HepG2 (cell line): ENCODE results near the gene GJD3. TPM values are rescaled to one million over a fixed set of nuclear protein-coding genes. Genes with fewer than 3 reads are reported as not detected.
A peak's percentile ranks its signal among the peaks of the same experiment; 100 is the strongest.

Source experiments
- ETV5 ChIP-seq: IDR thresholded peaks from 2 replicates; pipeline ENCODE4 v1.6.1; 2018; ENCODE audit warnings: missing biosample characterization, missing genetic modification reagents, inconsistent platforms, borderline replicate concordance
- GTF3A ChIP-seq: sonication (generic); formaldehyde crosslinking; conservative IDR thresholded peaks from 2 replicates; pipeline ENCODE4 v1.4.0; 2020; ENCODE audit warnings: mild to moderate bottlenecking, missing genetic modification reagents
- NFYB ChIP-seq: sonication (generic); formaldehyde crosslinking; IDR thresholded peaks from 2 replicates; pipeline ENCODE4 v1.4.0; 2020; ENCODE audit warnings: missing genetic modification reagents
- RFX1 ChIP-seq: fragments of 450-650 bp; IDR thresholded peaks from 2 replicates; pipeline ENCODE4 v1.6.1; 2017
- SCMH1 ChIP-seq: sonication (generic); formaldehyde crosslinking; IDR thresholded peaks from 2 replicates; pipeline ENCODE4 v1.9.0; 2021; ENCODE audit warnings: missing genetic modification reagents, mild to moderate bottlenecking, borderline replicate concordance
- SIX1 ChIP-seq: sonication (generic); formaldehyde crosslinking; IDR thresholded peaks from 2 replicates; pipeline ENCODE4 v1.4.0; 2020; ENCODE audit warnings: missing genetic modification reagents, borderline replicate concordance
- SOX6 ChIP-seq, 2 experiments: fragments of 450-650 bp in 1 of 2; sonication (generic) in 1 of 2; formaldehyde crosslinking in 1 of 2; IDR thresholded peaks; 2 replicates each; pipeline versions ENCODE4 v1.4.0 to v1.6.1; 2017 to 2020; ENCODE audit warnings: antibody characterized with exemption in 1 of 2, mild to moderate bottlenecking in 1 of 2, missing genetic modification reagents in 1 of 2
- TCF12 ChIP-seq, 2 experiments: fragments of 450-650 bp in 1 of 2; sonication (generic) in 1 of 2; formaldehyde crosslinking in 1 of 2; IDR thresholded peaks; 2 replicates each; pipeline versions ENCODE4 v1.6.1 to v1.8.0; 2017 to 2022; ENCODE audit warnings: antibody characterized with exemption in 1 of 2, mild to moderate bottlenecking in 1 of 2, missing genetic modification reagents in 1 of 2, moderate library complexity in 1 of 2
- ZMAT3 ChIP-seq: sonication (generic); formaldehyde crosslinking; conservative IDR thresholded peaks from 2 replicates; pipeline ENCODE4 v1.7.0; 2021; ENCODE audit warnings: missing genetic modification reagents
- ZNF343 ChIP-seq: sonication (generic); formaldehyde crosslinking; IDR thresholded peaks from 2 replicates; pipeline ENCODE4 v1.4.0; 2020; ENCODE audit warnings: mild to moderate bottlenecking, missing genetic modification reagents
- ZNF761 ChIP-seq: sonication (generic); formaldehyde crosslinking; conservative IDR thresholded peaks from 2 replicates; pipeline ENCODE4 v1.4.0; 2020; ENCODE audit warnings: mild to moderate bottlenecking, missing genetic modification reagents
- polyA plus RNA-seq, 8 experiments: library from polyadenylated mRNA; depleted of rRNA in 3 of 8; stranded (reverse) in 7 of 8; unstranded in 1 of 8; fragments of >200 nt; fragmentation: Illumina TruSeq in 4 of 8; extraction: Trizol in 4 of 8; gene quantifications; 2 replicates each; pipeline versions ENCODE4 v1.2.1 to v1.2.3, GENCODE V29; 2011 to 2016; ENCODE audit warnings: low read depth in 4 of 8, missing spikeins in 1 of 8, mixed read lengths in 1 of 8; ENCODE audit not compliant: insufficient read depth in 1 of 8
- total RNA-seq, 5 experiments: library from RNA; depleted of rRNA; stranded (reverse); fragments of >200 nt; fragmentation: Illumina TruSeq; extraction: Trizol; gene quantifications; 2 replicates each; pipeline ENCODE4 v1.2.3, GENCODE V29; 2016; ENCODE audit warnings: low read depth in 1 of 5
- TF ChIP-seq, protein P1 (sequence below): sonication (generic); formaldehyde crosslinking; IDR thresholded peaks from 2 replicates; pipeline ENCODE4 v1.4.0; 2020; ENCODE audit warnings: missing genetic modification reagents
- TF ChIP-seq, protein P2 (sequence below): sonication (generic); formaldehyde crosslinking; IDR thresholded peaks from 2 replicates; pipeline ENCODE4 v1.5.0; 2020; ENCODE audit warnings: missing genetic modification reagents
- TF ChIP-seq, protein P3 (sequence below): fragments of 450-650 bp; IDR thresholded peaks from 2 replicates; pipeline ENCODE4 v1.6.1; 2017; ENCODE audit warnings: mild to moderate bottlenecking
- TF ChIP-seq, protein P4 (sequence below): IDR thresholded peaks from 2 replicates; pipeline ENCODE4 v1.6.1; 2016; ENCODE audit warnings: low read depth, control low read depth
- TF ChIP-seq, protein P5 (sequence below): sonication (generic); formaldehyde crosslinking; IDR thresholded peaks from 2 replicates; pipeline ENCODE4 v1.8.0; 2023; ENCODE audit warnings: mild to moderate bottlenecking, missing genetic modification reagents
- TF ChIP-seq, protein P6 (sequence below): sonication (generic); formaldehyde crosslinking; IDR thresholded peaks from 2 replicates; pipeline ENCODE4 v1.4.0; 2020; ENCODE audit warnings: missing genetic modification reagents, borderline replicate concordance

The GJD3 gene
- total and polyA plus RNA-seq, 2 of the 13 experiments (the other 11 are each of a cell fraction or from before 2014, with no cell fraction given), result not detected

DNA sequence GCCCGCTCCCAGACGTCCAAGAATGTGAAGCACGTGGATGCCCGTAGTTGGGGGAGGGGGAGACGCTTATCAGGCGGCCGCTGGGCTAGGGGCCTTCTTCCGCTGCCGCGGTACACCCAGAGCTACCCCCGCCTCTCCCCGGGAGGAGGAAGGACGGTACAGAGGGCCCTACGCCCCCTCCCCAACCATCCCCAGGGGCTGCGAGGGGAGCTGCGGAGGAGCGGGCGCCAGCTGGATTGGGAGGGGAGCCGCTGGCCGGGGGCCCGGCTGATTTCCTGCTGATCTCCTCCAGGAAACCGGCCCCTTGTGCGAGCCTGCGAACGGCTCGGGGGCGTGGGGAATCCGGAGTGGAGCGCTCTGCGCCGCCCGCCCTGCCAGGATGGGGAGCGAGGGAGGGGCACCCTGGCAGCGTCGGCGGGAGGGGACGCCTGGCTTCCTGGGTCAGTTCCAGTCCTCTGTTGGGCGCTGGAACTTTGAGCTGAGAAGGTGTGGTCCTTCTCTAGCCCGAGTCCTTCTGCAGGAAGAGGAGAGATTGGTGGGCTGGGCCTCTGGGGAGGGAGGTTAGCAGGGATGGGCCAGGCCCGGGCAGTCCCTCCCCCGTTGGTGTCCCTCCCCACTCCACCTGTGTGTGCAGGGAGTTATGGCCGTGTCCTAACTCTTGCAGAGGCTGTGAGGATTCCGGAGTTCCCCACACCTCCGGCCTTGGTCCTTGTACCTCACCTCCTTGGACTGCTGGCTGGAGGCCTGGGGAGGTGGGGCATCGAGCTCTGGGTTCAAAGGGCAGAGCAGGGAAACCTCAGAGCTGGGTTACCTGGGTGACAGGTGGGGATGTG lies 19.2 kb downstream of the GJD3 start (continued):
- TF ChIP-seq, protein P1, sequence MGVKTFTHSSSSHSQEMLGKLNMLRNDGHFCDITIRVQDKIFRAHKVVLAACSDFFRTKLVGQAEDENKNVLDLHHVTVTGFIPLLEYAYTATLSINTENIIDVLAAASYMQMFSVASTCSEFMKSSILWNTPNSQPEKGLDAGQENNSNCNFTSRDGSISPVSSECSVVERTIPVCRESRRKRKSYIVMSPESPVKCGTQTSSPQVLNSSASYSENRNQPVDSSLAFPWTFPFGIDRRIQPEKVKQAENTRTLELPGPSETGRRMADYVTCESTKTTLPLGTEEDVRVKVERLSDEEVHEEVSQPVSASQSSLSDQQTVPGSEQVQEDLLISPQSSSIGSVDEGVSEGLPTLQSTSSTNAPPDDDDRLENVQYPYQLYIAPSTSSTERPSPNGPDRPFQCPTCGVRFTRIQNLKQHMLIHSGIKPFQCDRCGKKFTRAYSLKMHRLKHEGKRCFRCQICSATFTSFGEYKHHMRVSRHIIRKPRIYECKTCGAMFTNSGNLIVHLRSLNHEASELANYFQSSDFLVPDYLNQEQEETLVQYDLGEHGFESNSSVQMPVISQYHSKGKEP, result no peak
- TF ChIP-seq GTF3A (CRISPR knock-in tag) (peak; percentile 92), RFX1 (no peak), SCMH1 (no peak), SIX1 (CRISPR knock-in tag) (no peak; the same call in 1 of the 2 replicates), ZNF761 (CRISPR knock-in tag) (peak; percentile 81; the same call in 1 of the 2 replicates), SOX6 (IDR thresholded peaks at IDR 0.05) (no peak), SOX6 (CRISPR knock-in tag; IDR thresholded peaks at IDR 0.05) (peak; percentile 70), NFYB (CRISPR knock-in tag) (peak; percentile 46), TCF12 (IDR thresholded peaks at IDR 0.05) (no peak), TCF12 (CRISPR knock-in tag; IDR thresholded peaks at IDR 0.05) (0 out of 2 replicates have a peak, but pooled peaks have one; percentile 58), ZNF343 (CRISPR knock-in tag) (peak; percentile 59), ETV5 (CRISPR knock-in tag) (peak; percentile 60), ZMAT3 (CRISPR knock-in tag) (peak; percentile 53; the same call in 1 of the 2 replicates)
- TF ChIP-seq, protein P2, sequence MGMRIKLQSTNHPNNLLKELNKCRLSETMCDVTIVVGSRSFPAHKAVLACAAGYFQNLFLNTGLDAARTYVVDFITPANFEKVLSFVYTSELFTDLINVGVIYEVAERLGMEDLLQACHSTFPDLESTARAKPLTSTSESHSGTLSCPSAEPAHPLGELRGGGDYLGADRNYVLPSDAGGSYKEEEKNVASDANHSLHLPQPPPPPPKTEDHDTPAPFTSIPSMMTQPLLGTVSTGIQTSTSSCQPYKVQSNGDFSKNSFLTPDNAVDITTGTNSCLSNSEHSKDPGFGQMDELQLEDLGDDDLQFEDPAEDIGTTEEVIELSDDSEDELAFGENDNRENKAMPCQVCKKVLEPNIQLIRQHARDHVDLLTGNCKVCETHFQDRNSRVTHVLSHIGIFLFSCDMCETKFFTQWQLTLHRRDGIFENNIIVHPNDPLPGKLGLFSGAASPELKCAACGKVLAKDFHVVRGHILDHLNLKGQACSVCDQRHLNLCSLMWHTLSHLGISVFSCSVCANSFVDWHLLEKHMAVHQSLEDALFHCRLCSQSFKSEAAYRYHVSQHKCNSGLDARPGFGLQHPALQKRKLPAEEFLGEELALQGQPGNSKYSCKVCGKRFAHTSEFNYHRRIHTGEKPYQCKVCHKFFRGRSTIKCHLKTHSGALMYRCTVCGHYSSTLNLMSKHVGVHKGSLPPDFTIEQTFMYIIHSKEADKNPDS (CRISPR knock-in tag), result 0 out of 2 replicates have a peak, but pooled peaks have one; percentile 22
- TF ChIP-seq, protein P3, sequence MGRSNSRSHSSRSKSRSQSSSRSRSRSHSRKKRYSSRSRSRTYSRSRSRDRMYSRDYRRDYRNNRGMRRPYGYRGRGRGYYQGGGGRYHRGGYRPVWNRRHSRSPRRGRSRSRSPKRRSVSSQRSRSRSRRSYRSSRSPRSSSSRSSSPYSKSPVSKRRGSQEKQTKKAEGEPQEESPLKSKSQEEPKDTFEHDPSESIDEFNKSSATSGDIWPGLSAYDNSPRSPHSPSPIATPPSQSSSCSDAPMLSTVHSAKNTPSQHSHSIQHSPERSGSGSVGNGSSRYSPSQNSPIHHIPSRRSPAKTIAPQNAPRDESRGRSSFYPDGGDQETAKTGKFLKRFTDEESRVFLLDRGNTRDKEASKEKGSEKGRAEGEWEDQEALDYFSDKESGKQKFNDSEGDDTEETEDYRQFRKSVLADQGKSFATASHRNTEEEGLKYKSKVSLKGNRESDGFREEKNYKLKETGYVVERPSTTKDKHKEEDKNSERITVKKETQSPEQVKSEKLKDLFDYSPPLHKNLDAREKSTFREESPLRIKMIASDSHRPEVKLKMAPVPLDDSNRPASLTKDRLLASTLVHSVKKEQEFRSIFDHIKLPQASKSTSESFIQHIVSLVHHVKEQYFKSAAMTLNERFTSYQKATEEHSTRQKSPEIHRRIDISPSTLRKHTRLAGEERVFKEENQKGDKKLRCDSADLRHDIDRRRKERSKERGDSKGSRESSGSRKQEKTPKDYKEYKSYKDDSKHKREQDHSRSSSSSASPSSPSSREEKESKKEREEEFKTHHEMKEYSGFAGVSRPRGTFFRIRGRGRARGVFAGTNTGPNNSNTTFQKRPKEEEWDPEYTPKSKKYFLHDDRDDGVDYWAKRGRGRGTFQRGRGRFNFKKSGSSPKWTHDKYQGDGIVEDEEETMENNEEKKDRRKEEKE, result no peak
- TF ChIP-seq, protein P4, sequence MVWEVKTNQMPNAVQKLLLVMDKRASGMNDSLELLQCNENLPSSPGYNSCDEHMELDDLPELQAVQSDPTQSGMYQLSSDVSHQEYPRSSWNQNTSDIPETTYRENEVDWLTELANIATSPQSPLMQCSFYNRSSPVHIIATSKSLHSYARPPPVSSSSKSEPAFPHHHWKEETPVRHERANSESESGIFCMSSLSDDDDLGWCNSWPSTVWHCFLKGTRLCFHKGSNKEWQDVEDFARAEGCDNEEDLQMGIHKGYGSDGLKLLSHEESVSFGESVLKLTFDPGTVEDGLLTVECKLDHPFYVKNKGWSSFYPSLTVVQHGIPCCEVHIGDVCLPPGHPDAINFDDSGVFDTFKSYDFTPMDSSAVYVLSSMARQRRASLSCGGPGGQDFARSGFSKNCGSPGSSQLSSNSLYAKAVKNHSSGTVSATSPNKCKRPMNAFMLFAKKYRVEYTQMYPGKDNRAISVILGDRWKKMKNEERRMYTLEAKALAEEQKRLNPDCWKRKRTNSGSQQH (CRISPR knock-in tag), result peak; percentile 68; the same call in 1 of the 2 replicates
- TF ChIP-seq, protein P5, sequence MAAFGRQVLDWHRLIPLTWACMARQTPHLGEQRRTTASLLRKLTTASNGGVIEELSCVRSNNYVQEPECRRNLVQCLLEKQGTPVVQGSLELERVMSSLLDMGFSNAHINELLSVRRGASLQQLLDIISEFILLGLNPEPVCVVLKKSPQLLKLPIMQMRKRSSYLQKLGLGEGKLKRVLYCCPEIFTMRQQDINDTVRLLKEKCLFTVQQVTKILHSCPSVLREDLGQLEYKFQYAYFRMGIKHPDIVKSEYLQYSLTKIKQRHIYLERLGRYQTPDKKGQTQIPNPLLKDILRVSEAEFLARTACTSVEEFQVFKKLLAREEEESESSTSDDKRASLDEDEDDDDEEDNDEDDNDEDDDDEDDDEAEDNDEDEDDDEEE (CRISPR knock-in tag), result peak; percentile 76; the same call in 1 of the 2 replicates
- TF ChIP-seq, protein P6, sequence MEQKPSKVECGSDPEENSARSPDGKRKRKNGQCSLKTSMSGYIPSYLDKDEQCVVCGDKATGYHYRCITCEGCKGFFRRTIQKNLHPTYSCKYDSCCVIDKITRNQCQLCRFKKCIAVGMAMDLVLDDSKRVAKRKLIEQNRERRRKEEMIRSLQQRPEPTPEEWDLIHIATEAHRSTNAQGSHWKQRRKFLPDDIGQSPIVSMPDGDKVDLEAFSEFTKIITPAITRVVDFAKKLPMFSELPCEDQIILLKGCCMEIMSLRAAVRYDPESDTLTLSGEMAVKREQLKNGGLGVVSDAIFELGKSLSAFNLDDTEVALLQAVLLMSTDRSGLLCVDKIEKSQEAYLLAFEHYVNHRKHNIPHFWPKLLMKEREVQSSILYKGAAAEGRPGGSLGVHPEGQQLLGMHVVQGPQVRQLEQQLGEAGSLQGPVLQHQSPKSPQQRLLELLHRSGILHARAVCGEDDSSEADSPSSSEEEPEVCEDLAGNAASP (CRISPR knock-in tag), result peak; percentile 30
